Thyroid gland (tissue), 4 donors: ENCODE data around the gene NR2F1-AS1. TPM values are rescaled to one million over a fixed set of nuclear protein-coding genes. Genes with fewer than 3 reads are reported as not detected.

Source experiments
- DNase-seq, 2 donors: peaks; one replicate each; pipeline ENCODE4 v3.0.0-alpha.2; 2019
- H3K27ac ChIP-seq, 3 donors: fragments of 200-600 bp; sonication (generic); 1 replicate in 2 of 3; 2 replicates in 1 of 3; pipeline ENCODE4 v1.5.1; 2016 to 2019; ENCODE audit warnings: mild to moderate bottlenecking in 1 of 3, moderate library complexity in 1 of 3
- H3K27me3 ChIP-seq: fragments of 200-600 bp; sonication (generic); one replicate; pipeline ENCODE4 v1.5.1; 2019
- H3K36me3 ChIP-seq, 2 donors: fragments of 200-600 bp; sonication (generic); one replicate each; pipeline ENCODE4 v1.5.1; 2016 to 2019
- H3K4me1 ChIP-seq, 2 donors: fragments of 200-600 bp; sonication (generic); one replicate each; pipeline ENCODE4 v1.5.1; 2017 to 2019
- H3K4me3 ChIP-seq, 3 donors: fragments of 200-600 bp; sonication (generic); replicated peaks in 1 of 3; 1 replicate in 2 of 3; 2 replicates in 1 of 3; pipeline ENCODE4 v1.5.1; 2016; ENCODE audit warnings: mild to moderate bottlenecking in 1 of 3
- H3K9me3 ChIP-seq: fragments of 200-600 bp; sonication (generic); one replicate; pipeline ENCODE4 v1.5.1; 2017
- CTCF ChIP-seq, 6 experiments: fragments of 200-600 bp in 3 of 6; fragments of 450-650 bp in 3 of 6; sonication (generic) in 3 of 6; IDR thresholded peaks; one replicate each; pipeline ENCODE4 v1.5.1; 2016 to 2019; ENCODE audit warnings: antibody characterized with exemption in 6 of 6, mild to moderate bottlenecking in 2 of 6, inconsistent platforms in 1 of 6, moderate library complexity in 1 of 6
- POLR2A ChIP-seq, 2 donors: fragments of 450-650 bp; IDR thresholded peaks; one replicate each; pipeline ENCODE4 v1.6.1; 2017; ENCODE audit warnings: antibody characterized with exemption in 2 of 2, mild to moderate bottlenecking in 2 of 2, moderate library complexity in 1 of 2
- WGBS, 2 donors: methylation state at CpG; one replicate each; pipeline ENCODE4 v1.1.5; 2017; 5-methylcytosine and 5-hydroxymethylcytosine counted together
- intact Hi-C: fragments of 100-400 bp; cut with DNase I; formaldehyde crosslinking; loops from one replicate; pipeline ENCODE4 v1.15.1; 2023
- total RNA-seq, 4 donors: library from RNA; depleted of rRNA; stranded (reverse); fragments of >200 nt; gene quantifications; one replicate each; pipeline ENCODE4 v1.2.3, GENCODE V29; 2016

NR2F1-AS1 gene
- total RNA-seq, result 10 to 100 TPM in 2 of 4 donors, 1 to 10 TPM in 2; 4.1 to 13.8 (median 10.1) TPM

DNA sequence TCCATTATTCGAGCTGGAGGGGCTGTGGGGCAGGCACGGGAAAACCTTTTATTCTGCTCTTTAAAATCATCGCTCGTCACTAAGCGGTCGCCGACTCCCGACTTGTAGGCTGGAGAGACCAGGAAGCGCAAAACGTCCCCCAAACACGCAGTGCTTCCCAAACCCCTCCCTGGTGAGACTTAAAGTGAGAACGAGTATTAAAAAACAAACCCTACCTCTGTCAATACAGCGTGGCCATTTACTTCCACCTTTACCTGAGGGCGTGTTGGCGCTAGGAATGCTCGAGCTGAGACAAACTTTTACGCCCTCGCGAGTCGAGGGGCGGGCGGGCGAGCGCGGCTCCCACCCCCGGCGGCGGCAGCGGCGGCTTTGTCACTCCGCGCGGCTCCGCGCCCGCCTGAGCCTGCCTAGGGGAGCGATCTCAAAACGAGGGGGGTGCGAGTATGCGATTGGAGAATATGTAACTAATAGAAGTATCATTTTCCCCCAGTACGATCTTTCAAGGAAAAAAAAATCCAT lies at the start of gene NR2F1-AS1:
Gene NR2F1-AS1 (minus strand): TSS at position 293 of the 519 bp plus-strand sequence.
- H3K4me3 ChIP-seq, result peak within 1 kb of the TSS; percentile 41 to 61 (median 48)
- peaks cover 23 to 26% of the 10 kb centered on the region in 2 donors for H3K4me1 ChIP-seq
- no peaks in the 10 kb centered on the region for H3K9me3 ChIP-seq
- 3% methylated on average over 41 of the region's 41 CpGs for WGBS, 2 donors
- intact Hi-C loops, result loop anchor here (10.0 kb wide), 1 partner anchor 334 kb away; no protein-coding TSS in a partner anchor
- H3K27ac ChIP-seq, result peak within 1 kb of the TSS; percentile 57 to 78 (median 71)
- TF ChIP-seq POLR2A (IDR thresholded peaks at IDR 0.05) (no peak), CTCF (IDR thresholded peaks at IDR 0.05) (no peak)
- DNase-seq, result no peak
- H3K27me3 ChIP-seq, result peaks cover 4% of the 10 kb centered on the region
- no peaks in the 10 kb centered on the region for H3K36me3 ChIP-seq

DNA sequence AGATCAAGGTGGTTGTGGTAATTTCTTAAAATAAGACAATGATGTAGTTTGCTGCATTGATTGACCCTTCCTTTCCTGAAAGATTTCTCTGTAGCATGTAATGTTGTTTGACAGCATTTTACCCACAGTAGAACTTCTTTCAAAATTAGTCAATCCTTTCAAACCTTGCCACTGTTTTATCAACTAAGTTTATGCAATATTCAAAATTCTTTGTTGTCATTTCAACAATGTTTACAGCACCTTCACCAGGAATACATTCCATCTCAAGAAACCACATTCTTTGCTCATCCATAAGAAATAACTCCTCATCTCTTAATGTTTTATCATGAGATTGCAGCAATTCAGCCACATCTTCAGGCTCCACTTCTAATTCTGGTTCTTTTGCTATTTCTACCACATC lies 45.8 kb upstream of the NR2F1-AS1 start:
- intact Hi-C loops, result no loop called here
- DNase-seq, result no peak
- H3K36me3 ChIP-seq, result no peaks in the 10 kb centered on the region
- TF ChIP-seq CTCF (IDR thresholded peaks at IDR 0.05) (no peak), POLR2A (IDR thresholded peaks at IDR 0.05) (no peak)
- no peaks in the 10 kb centered on the region for H3K9me3 ChIP-seq
- H3K27ac ChIP-seq, result no peak overlapping the region
- no peaks in the 10 kb centered on the region for H3K4me1 ChIP-seq
- H3K27me3 ChIP-seq, result no peaks in the 10 kb centered on the region
- H3K4me3 ChIP-seq, result no peak overlapping the region

DNA sequence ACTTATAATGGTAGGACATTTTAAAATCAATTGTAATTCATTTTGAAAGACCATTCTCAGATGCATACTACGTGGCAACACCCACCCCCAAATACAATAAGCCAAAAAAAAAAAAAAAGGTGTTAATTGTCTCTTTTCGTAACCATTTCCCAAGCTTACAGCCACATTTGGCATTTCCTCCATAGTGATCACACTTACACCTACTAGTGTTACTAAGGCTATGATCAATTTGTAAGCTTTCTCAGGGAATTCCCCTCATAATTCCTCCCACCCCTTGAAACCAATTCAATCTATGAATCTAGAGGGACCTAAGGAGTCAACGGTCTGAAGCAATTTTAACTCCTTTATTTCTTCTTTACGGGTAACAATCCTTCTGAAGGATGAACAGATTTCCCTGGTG lies 42.1 kb upstream of the NR2F1-AS1 start:
- Histone ChIP-seq H3K9me3 (no peaks in the 10 kb centered on the region), H3K4me1 (no peaks in the 10 kb centered on the region), H3K27me3 (no peaks in the 10 kb centered on the region), H3K4me3 (no peak overlapping the region), H3K27ac (no peak overlapping the region), H3K36me3 (no peaks in the 10 kb centered on the region)
- intact Hi-C loops, result no loop called here
- no peak for DNase-seq
- TF ChIP-seq POLR2A (IDR thresholded peaks at IDR 0.05) (no peak), CTCF (IDR thresholded peaks at IDR 0.05) (no peak)
- WGBS, 2 donors, result 70 to 78% methylated on average over 4 of the region's 4 CpGs

GRCh38 chr5:93622240-93622885 lies 41.3 kb upstream of the NR2F1-AS1 start:
- no peak for TF ChIP-seq POLR2A (IDR thresholded peaks at IDR 0.05)
- TF ChIP-seq CTCF (IDR thresholded peaks at IDR 0.05), result no peak
- Histone ChIP-seq H3K9me3 (no peaks in the 10 kb centered on the region), H3K4me3 (no peak overlapping the region), H3K27me3 (no peaks in the 10 kb centered on the region), H3K36me3 (no peaks in the 10 kb centered on the region), H3K27ac (no peak overlapping the region), H3K4me1 (no peaks in the 10 kb centered on the region)
- WGBS, 2 donors, result 76 to 79% methylated on average over 4 of the region's 4 CpGs
- intact Hi-C loops, result no loop called here
- DNase-seq, result no peak

DNA sequence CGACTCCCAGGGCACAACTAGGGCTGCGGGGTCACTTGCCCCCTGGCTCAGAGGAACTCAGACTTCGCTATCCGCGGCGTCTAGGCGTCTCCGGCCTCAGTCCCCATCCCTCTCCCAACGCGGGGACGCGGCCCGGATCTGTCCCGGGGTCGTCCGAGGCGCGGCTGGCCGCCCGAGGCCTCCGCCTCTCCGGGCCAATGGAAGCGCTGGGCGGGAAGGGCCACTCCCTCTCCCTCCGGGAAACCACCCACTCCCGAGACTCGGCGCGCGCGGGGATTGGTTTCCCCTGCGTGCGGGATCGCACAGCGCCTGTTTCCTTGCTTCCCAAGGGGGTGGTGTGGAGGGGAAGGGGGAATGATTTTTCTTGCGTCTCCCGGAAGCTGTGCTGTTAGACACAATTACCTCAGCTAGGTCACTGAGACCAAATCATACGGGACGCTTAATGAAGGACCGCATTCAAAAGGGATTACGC lies 40.3 kb upstream of the NR2F1-AS1 start:
- no peaks in the 10 kb centered on the region for H3K4me1 ChIP-seq
- DNase-seq, result peak; percentile 63
- H3K4me3 ChIP-seq, result peak overlapping the region in 2 of 3 donors; percentile 35 to 54
- intact Hi-C loops, result no loop called here
- 8 to 18% methylated on average over 6 to 14 of the region's 41 CpGs for WGBS, 2 donors
- no peaks in the 10 kb centered on the region for H3K27me3 ChIP-seq
- H3K36me3 ChIP-seq, result no peaks in the 10 kb centered on the region
- H3K9me3 ChIP-seq, result no peaks in the 10 kb centered on the region
- peak overlapping the region in 1 of 3 donors; percentile 57 for H3K27ac ChIP-seq
- TF ChIP-seq CTCF (IDR thresholded peaks at IDR 0.05) (no peak), POLR2A (IDR thresholded peaks at IDR 0.05) (no peak)
